HEK293T (cell line): ENCODE data around the gene SLC5A1.

Experiments
- ARNT ChIP-seq: fragments of 450-650 bp; IDR thresholded peaks from 2 replicates; pipeline ENCODE4 v1.6.1; 2017; ENCODE audit warnings: mild to moderate bottlenecking
- BHLHE40 ChIP-seq: fragments of 450-650 bp; IDR thresholded peaks from 2 replicates; pipeline ENCODE4 v1.6.1; 2016; ENCODE audit warnings: mild to moderate bottlenecking, moderate library complexity, borderline replicate concordance
- CTBP1 ChIP-seq: fragments of 450-650 bp; IDR thresholded peaks from 2 replicates; pipeline ENCODE4 v1.6.1; 2016; ENCODE audit warnings: borderline replicate concordance
- ELF4 ChIP-seq: fragments of 450-650 bp; IDR thresholded peaks from 2 replicates; pipeline ENCODE4 v1.6.1; 2017; ENCODE audit warnings: antibody characterized with exemption
- FOXA1 ChIP-seq: fragments of 450-650 bp; IDR thresholded peaks from 2 replicates; pipeline ENCODE4 v1.6.1; 2016; ENCODE audit warnings: mild to moderate bottlenecking
- FOXM1 ChIP-seq: fragments of 450-650 bp; IDR thresholded peaks from 2 replicates; pipeline ENCODE4 v1.6.1; 2017; ENCODE audit warnings: mild to moderate bottlenecking, borderline replicate concordance
- L3MBTL2 ChIP-seq: fragments of 450-650 bp; conservative IDR thresholded peaks from 2 replicates; pipeline ENCODE4 v1.6.1; 2016; ENCODE audit warnings: mild to moderate bottlenecking
- NFRKB ChIP-seq: fragments of 450-650 bp; IDR thresholded peaks from 2 replicates; pipeline ENCODE4 v1.6.1; 2016; ENCODE audit warnings: mild to moderate bottlenecking, moderate library complexity
- PKNOX1 ChIP-seq: fragments of 450-650 bp; IDR thresholded peaks from 2 replicates; pipeline ENCODE4 v1.6.1; 2016
- SP1 ChIP-seq: fragments of 450-650 bp; IDR thresholded peaks from 2 replicates; pipeline ENCODE4 v1.6.1; 2017
- SUZ12 ChIP-seq: fragments of 450-650 bp; IDR thresholded peaks from 2 replicates; pipeline ENCODE4 v1.6.1; 2016; ENCODE audit warnings: mild to moderate bottlenecking
- TARDBP ChIP-seq: fragments of 450-650 bp; IDR thresholded peaks from 2 replicates; pipeline ENCODE4 v1.6.1; 2016

- no peak for TF ChIP-seq FOXM1
- no peak for TF ChIP-seq BHLHE40
- no peak for TF ChIP-seq FOXA1
- TF ChIP-seq NFRKB = no peak
- TF ChIP-seq ELF4 = no peak
- TF ChIP-seq PKNOX1 = no peak
- no peak for TF ChIP-seq SP1
- no peak for TF ChIP-seq CTBP1
- no peak for TF ChIP-seq L3MBTL2
- no peak for TF ChIP-seq SUZ12
- no peak for TF ChIP-seq ARNT
- TF ChIP-seq TARDBP = no peak
These were observed 57.6 kb downstream of the SLC5A1 start for GRCh38 chr22:32100711-32101110.
